KBM-7 (cell line): Measurements from ENCODE around the gene ADGRF1.
A peak's percentile ranks its signal among the peaks of the same experiment; 100 is the strongest.
"Not testable (repeated sequence)": the region's sequence is repeated elsewhere in the genome, so short reads cannot be mapped to it uniquely, and the experiment has no call there.

Source experiments
- DNase-seq: peaks from one replicate; pipeline ENCODE4 v3.0.0-alpha.2; 2015
- in situ Hi-C: fragments of 300-500 bp; cut with MboI; formaldehyde crosslinking; loops from 2 replicates; pipeline ENCODE4 v1.14.3; 2020; ENCODE audit warnings: low sequenced_read_pairs, low pct_unique_long_range_greater_than_20kb, mixed read lengths

Gene ADGRF1

DNA sequence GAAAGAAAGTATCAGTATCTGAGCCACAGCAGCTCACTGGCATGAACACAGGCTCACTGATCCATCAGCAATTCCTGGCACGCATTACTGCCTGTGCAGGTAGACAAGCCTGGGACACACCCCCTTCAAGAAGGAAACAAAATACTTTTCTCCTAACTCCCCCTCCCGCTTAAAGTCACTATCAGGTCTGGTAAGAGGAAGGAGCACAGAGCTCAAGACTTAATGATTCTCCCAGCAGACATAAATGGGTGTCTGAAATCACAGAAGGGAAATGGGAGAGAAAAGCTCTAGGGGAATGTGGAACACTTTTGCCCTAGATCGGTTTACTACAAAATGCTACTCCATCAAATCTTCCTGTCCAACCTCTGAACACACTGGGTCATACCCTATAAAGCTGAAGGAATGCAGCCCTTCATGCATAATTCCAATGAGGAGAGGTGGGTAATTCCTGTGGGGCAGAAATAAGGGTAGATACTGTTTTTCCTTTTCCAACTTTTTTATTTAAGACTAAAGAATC lies at the start of gene ADGRF1:
ADGRF1 (minus strand) TSS at position 58 of the 517 bp plus-strand sequence. CDS start 13,271 bp downstream, outside the sequence.
- no peak for DNase-seq
- in situ Hi-C loops, result no loop called here

DNA sequence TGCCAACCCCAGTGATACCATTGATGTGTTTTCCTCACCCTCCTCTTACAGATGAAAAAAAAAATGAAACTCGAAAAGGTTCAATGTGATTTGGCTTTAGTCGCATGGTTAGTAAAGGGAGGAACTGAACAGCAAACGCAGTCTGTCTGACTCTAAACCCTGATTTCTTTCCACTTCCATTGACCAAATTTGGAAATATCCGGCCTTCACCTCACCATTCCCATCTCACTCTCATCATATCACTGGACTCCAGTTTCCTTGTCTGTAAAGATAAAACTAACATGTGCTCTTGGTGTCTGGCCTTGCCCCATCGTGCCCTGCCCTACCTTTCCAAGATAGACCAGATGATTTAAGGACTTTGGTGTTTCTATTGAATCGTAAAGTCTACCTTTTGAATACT lies 48.7 kb upstream of the ADGRF1 start:
- in situ Hi-C loops, result loop anchor here (25.0 kb wide), 1 partner anchor 221 kb away; the partner anchor contains the start of gene TNFRSF21

DNA sequence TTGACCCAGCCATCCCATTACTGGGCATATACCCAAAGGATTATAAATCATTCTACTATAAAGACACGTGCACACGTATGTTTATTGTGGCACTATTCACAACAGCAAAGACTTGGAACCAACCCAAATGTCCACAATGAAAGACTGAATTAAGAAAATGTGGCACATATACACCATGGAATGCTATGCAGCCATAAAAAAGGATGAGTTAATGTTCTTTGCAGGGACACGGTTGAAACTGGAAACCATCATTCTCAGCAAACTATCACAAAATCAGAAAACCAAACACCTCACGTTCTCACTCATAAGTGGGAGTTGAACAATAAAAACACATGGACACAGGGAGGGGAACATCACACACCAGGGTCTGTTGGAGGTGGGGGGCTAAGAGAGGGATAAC lies 47.3 kb upstream of the ADGRF1 start:
- not testable (repeated sequence) for DNase-seq

More for the DNA sequence above, 48.7 kb upstream of the ADGRF1 start:
- no peak for DNase-seq

DNA sequence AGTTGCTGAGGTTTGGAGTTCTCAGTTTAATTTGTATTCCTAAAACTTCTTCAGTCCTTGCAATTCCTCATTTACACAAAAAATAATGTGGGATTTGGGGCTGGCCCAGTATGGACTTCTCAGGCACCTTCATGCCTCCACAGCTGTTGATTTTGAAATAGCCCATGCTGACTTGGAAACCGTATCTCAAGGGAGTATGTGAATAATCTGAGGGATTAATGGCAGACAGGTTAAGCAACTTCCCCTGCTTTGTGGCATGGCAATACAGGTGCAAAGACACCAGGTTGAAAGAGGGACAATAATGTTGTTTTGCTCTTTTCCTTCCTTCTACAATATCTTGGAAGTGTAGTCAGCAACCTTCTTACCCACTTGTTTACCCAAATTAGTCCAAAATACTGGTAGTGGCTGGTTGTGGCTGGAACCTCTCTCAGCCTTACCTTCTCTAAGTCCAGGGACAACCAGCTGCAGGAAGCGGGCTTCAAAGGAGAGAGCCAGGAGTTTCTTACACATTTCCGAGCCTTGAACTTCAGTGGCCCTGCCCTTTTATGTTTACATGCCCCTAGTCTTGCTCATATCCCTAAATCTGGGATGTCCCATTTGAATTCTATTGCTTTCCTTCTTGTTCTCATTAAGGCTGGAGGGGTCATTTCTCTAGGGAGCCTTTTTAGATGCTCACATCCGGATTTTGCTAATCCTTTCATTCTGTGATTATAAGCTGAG lies 44.1 kb upstream of the ADGRF1 start:
- in situ Hi-C loops, result loop anchor here (25.0 kb wide), 1 partner anchor 226 kb away; the partner anchor contains the start of gene TNFRSF21
- no peak for DNase-seq

More for the DNA sequence above, 47.3 kb upstream of the ADGRF1 start:
- in situ Hi-C loops, result loop anchor here (25.0 kb wide), 1 partner anchor 223 kb away; the partner anchor contains the start of gene TNFRSF21

DNA sequence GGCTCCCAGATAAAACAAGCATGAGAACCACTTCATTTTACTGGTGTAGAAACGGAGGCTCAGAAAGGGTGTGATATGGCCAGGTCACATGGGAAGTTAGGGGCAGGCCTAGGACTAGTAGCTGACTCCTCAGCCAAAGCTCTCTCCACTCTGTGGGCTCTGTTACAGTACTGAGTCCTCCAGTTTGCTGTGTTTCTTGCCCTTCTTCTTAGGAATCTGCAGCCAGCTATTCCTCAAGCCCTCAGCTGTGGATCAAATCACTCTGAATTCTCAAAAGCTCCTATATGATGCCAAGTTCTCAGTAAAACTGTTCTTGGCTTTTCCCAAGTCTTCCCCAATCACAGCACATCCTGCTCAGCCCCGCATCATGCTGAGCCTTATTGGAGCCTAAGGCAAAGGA lies 42.5 kb upstream of the ADGRF1 start:
- DNase-seq, result no peak
- in situ Hi-C loops, result loop anchor here (25.0 kb wide), 1 partner anchor 228 kb away; the partner anchor contains the start of gene TNFRSF21

DNA sequence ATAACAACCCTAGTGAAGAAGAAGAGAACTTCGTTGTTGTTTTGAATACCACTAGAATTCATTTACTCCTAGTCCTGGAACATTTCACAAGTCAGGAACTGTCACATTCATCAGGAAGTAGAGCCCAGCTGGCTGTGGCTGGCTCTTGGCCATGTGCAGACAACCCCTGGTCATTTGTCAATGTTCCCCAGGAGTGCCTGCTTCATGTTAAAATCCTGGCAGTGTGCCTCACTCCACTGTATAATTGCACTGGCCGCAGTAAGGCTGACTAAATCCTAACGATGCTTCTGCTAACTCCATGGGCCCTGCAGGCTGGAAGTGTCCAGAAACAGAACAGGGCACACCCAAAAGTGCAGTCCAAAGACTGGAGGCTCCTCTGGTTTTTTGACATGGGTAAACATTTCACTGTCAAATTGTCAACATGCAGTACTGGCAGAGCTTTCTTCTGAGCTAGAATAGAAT lies 41.5 kb upstream of the ADGRF1 start:
- peak; percentile 25 for DNase-seq
- in situ Hi-C loops, result loop anchor here (25.0 kb wide), 1 partner anchor 229 kb away; the partner anchor contains the start of gene TNFRSF21

DNA sequence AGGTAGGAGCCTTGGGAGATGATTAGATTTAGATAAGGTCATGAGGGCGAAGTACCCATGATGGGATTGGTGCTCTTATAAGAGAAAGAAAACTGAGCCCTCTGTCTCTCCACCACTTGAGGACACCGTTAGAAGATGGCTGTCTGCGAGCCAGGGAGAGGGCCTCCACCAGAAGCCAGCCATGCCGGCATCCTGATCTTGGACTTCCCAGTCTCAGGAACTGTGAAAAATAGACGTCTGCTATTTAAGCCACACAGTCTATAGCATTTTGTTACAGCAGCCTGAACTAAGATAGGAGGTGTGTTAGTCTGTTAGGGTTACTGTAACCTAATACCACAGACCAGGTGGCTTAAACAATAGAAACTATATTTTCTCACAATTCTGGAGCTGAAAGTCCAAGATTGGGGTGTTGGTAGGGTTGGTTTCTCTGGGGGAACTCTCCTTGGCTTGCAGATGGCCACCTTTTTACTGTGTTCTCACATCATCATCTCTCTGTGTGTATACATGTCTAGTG lies 38.0 kb upstream of the ADGRF1 start:
- in situ Hi-C loops, result loop anchor here (25.0 kb wide), 1 partner anchor 232 kb away; the partner anchor contains the start of gene TNFRSF21
- DNase-seq, result no peak

DNA sequence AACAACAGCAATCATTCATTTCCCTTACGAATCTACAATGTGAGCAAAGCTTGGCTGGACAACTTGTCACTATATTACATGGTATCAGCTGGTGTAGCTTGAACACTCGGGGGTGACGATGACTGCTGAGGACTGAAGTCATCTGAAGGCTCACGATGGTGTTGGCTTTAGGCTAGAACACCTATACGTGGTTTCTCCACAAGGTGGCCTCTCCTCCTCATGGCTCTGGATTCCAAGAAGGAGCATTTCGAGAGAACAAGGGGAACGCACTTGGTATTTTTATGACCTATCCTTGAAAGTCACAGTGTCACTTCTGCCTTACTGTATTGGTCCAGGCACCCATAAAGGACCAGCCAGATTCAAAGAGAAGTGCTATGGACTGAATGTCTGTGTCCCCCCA lies 37.5 kb upstream of the ADGRF1 start:
- DNase-seq, result peak; percentile 11
- in situ Hi-C loops, result loop anchor here (25.0 kb wide), 1 partner anchor 233 kb away; the partner anchor contains the start of gene TNFRSF21

DNA sequence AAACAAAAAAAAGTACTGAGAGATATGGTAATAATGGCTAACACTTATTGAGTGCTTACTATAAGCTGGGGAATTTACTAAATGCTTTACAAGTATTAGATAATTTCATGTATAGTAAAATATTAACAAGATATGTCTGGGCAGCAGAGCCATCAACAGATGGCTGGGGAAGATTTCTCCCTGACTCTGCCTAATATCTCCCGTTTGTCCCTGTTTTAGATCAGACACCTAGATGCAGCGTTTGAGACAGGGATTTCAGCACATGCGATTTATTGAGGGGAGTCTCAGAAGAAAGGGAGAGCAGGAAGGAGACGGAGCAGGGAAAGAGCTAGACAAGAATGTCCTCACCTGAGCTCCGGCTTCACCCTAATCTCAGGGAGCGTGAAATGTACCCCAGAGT lies 36.9 kb upstream of the ADGRF1 start:
- DNase-seq, result no peak
- in situ Hi-C loops, result loop anchor here (25.0 kb wide), 1 partner anchor 233 kb away; the partner anchor contains the start of gene TNFRSF21

DNA sequence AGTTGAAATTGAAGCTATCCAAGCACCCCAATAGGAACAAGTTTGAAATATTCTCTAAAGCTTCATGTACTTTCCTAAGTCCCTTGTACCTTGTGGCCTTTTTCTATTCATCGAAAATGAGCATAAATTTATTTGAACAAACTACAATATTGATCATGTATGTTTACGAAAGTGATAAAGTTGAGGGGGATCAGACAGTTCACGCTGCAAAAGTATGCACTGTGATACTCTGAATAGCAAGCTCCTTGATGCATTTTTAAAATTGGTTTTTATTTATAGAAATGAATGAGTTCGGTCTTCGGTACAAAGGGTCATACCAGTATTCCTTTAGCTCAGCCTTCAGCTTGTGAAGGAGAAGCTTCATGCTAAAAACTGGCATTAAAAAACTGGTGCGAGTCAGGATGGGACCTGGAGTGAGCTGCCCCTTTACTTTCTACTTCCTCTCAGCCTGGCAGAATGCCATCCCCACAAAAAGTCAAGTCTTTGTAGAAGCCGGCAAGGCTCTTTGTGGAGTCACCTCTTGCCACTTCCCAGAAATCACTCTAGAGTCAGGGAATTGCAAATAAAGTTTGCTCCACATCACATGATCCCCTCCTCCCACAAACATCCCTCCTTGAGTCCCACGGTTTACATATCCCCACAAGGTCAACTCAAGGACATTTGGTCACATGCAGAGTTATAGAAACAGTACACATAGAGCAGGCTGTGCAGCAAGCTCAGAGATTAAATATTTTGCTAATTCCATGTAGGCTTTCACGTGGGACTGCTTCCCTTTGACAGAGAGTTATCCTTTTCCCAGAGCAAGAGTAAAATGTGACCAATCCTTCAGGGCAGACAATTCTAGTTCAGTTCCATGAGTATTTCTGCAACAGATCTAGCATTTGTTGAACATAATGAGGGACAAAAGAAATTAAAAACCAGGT lies 34.6 kb upstream of the ADGRF1 start:
- in situ Hi-C loops, result loop anchor here (25.0 kb wide), 1 partner anchor 236 kb away; the partner anchor contains the start of gene TNFRSF21
- peak; percentile 32 for DNase-seq

DNA sequence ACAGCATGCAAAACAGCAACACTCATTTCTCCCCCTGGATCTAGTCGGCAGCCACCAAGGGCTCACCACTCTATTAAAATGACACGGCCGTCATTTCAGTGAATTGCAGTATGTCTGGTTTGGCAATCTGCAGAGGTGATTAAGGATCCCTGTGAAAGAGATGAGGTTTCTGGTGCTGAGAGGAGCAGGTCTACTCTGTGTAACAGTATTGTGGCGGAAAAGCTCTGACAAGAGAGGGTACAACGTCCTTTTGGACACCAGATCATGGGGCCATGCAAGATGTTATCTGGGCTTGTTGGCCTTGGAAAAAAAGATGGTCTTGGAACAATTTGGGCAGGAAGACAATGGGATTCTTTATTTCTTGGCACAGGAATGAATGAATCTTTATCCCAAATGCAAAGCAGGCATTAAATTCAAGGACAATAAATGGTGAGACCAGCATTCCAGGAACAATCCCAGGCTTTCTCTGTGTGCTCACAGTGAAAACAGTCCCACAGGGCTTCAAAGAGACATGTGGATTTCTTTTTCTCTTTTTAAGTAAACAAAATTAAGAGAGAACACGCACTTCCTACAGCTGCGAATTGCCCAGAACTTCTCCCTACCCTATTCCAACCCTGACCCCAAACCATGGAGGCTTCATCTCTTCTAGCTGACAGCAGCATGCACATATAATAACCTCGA lies 33.7 kb upstream of the ADGRF1 start:
- no peak for DNase-seq
- in situ Hi-C loops, result loop anchor here (25.0 kb wide), 1 partner anchor 236 kb away; the partner anchor contains the start of gene TNFRSF21

DNA sequence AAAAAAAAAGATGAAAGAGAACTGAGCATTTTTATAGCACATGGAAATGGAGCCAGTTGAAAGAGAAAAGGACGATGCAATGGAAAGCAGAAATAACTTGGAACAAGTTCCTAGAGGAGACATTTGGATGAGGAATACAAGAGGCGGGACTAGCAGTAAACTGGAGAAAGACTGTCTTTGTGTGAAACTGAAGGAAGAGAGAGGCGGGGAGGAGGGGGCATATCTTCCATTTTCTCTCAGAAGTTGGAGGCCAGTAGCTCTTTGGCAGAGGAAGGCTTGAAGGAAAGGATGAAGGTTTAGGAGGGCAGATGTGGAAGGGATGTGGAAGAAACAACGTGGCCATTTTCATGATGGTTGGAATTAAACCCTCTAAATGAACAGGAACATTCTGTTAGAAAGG lies 33.0 kb upstream of the ADGRF1 start:
- in situ Hi-C loops, result loop anchor here (25.0 kb wide), 1 partner anchor 237 kb away; the partner anchor contains the start of gene TNFRSF21
- DNase-seq, result no peak

DNA sequence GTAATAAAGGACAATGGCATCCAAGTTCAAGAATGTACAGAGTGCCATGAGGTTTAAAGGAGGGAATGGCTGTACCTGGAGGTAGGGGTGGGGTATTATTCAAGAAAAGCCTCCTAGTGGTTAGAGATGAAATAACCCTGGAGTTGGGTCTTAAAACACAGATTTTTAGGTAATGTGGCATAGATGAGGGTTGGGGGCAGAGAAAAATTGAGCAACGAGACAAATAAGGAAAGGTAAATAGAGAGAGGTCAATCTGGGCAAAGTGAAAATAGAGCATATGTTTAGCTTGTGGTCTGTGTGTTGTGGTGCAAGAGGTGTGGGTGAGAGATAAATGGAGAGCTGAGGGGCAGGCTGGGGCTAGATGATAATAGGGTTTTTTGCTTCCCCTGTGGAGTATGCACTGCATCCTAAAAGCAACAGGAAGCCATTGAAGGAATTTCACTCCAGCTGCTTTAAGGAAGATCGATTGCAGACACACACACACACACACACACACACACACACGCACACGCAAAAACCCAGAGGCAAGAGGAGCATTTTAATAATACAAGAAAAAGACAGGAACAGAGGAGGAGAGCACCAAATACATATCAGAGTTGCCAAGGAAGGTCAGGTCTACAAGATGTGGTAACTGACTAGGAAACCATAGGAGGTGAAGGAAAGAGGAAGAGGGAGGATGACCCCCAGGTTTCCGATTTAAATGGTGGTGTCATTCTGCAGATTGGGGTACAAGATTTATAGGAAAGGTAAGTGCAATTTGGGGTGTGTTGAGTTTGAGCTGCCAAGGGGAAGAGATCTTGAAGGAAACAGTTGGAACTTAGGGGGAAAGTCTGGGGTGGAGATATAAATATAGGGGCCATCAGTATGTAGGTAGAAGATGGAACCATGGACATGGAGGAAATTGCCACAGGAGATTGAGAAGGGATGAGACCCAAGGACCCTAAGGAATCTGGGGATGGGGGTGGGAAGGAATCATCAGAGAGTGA lies 31.3 kb upstream of the ADGRF1 start:
- peak; percentile 42 for DNase-seq
- in situ Hi-C loops, result no loop called here

DNA sequence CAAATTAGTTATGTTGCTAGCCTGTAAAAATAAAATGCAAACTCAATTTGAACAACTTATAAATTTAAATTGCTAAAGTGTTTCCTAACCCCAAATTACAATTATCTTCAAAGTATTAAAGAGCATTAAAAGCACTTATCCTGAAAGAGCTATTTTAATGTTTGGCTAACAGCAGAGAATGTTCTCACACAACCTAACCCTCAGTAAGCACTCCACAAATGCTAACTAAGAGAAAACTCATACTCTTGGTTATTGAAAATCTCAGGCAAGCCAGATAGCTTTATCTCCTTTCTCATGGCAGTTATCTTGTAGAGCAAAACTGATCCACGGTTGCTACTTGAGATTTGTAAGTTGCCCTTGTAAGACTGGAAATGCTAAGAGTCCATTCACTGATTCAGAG lies 30.5 kb upstream of the ADGRF1 start:
- in situ Hi-C loops, result no loop called here

DNA sequence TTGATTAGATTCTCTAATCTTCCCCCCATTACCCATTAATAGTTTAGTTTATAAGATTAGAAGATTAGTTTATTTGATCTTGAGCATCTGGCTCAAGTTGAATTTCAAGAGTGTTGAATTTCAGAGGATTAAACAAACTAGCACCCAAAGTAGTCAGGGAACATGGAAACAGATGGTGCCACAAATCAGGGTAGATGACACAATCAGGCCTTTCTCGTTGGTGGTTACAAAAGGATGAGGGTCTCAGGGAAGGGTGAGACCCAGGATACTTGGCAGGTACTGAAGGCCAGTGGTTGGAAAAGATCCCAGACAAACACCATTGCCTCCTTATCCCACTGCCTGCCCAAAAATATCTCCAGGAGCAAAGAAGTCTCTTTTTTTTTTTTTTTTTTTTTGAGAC lies 29.5 kb upstream of the ADGRF1 start:
- in situ Hi-C loops, result no loop called here
- no peak for DNase-seq

More for the DNA sequence above, 30.5 kb upstream of the ADGRF1 start:
- no peak for DNase-seq

DNA sequence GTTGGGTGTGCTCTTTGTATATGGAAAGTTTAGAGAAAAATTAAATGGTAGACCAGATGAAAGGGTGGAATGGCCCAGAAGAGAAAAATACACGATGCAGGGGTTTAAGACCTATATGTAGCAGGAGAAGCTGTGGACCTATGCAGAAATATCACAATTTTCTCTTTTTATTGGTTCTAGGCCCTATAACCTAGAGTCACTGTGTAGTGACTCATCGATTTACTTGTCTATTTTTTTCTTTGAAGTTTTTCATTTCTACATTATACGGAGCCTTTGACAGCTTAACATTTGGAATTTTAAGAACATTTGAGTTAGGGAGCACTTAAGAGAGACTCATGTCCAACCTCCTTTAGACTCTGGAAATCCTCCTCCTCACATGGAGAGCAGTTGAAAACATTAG lies 28.3 kb upstream of the ADGRF1 start:
- in situ Hi-C loops, result no loop called here
- no peak for DNase-seq

DNA sequence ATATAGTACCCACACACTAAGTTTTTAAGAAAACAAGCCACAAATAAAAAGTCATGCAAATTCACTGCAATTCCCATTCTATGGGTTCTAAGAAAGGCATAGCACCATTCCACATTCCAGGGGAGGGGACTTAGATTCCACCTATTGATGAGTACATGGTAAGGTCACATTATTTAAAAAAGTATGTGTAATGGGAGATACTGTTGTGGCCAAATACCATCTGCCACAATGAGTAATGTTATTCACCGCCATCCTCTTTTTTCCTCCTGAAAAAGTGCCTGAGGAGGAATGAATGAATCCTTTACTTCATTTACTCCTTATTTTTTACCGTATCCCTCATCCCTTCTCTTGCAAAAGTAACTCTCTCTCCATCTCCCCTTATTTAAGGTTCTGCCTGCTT lies 27.0 kb upstream of the ADGRF1 start:
- in situ Hi-C loops, result no loop called here
- no peak for DNase-seq
